GM19455 (cell line): ENCODE measurements around the gene SUMO1.

Experiments
- ATAC-seq: cut with Tn5 transposase; IDR thresholded peaks from one replicate; pipeline ENCODE4 v1.9.1; 2021; ENCODE audit not compliant: unreplicated experiment

SUMO1 gene

GRCh38 chr2:202201220-202202160 is 36.9 kb downstream of the SUMO1 start:
- no peak for ATAC-seq

DNA sequence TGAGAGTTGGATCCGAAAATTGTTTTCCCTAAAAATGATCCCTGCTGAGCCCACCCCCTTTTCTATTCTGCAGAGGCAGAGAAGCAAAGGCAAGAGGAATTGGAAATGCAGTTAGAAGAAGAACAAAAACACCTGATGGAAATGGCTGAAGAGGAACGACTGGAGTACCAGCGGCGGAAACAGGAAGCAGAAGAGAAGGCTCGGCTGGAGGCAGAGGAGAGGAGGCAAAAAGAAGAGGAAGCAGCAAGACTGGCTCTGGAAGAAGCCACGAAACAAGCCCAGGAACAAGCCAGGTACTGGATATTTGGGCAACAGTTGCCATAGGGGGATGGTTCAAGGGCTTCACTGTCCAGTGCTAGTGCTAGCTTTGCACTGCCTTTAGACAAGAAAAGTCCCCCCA is 41.7 kb downstream of the SUMO1 start:
- no peak for ATAC-seq

- ATAC-seq, result no peak
Observed at GRCh38 chr2:202194418-202194817, 44.0 kb downstream of the SUMO1 start.

GRCh38 chr2:202193881-202194353 is 44.5 kb downstream of the SUMO1 start:
- ATAC-seq, result no peak

GRCh38 chr2:202193305-202193704 is 45.1 kb downstream of the SUMO1 start:
- no peak for ATAC-seq

DNA sequence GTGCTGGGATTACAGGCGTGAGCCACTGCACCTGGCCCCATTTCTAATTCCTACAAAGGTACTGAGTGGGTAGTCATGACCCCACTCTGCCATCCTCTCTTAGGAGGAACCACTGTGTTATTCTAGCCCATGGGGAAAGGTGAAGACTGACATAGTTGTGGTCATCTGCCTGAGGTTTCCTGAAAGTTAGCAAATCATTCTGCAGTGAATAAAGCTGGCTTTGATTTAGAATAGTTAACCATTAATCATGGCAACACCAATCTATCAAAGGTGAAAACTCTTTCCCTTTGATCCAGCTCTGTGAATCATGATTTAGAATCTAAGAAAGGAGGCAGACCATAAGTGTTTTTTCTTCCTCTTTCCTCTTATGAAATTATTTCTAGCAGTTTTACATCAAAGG is 50.8 kb downstream of the SUMO1 start:
- ATAC-seq, result no peak

DNA sequence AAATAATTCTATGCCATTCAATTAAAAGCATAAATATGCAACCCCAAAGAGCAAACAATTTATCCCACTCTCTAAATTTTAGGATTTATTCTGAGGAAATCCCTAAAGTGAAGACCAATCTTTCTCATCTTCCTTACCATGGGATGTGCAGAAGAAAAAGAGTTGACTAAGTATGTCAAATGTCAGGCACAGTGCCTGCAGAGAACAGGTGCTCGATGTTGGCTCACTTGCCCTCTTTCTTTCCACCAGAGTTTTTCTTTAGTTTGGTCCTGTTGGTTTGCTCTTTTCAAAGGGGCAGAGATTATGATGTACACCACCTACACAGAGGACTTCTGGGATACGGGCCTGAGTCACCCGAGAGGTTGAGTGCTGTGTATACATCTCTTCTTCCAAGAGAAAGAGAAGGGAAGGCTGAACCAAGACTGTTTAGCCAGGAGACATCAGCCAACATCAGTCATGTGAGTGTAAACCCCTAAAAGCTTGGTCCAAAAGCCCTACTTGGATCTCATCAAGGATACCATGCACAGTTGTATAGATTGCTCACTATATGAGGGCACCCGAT is 51.7 kb downstream of the SUMO1 start:
- ATAC-seq, result no peak

DNA sequence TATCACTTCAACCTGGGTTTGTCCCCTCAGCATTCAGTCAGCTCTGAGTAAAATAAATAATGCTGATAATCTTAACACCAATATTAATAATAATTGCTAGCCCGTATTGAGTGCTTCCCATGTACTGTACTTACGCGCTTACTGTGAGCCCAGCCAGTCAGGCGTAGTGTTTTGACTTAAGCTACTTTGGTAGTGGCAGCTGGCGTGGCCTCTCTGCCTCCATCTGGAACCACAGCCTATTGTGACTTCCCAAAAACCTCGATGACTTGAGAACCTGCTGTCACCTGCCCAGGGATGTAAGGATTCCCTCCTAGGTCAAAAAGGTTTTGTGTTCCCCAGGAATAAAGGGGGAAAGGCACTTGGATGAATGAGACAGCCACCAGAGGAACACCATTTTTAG is 53.2 kb downstream of the SUMO1 start:
- no peak for ATAC-seq

DNA sequence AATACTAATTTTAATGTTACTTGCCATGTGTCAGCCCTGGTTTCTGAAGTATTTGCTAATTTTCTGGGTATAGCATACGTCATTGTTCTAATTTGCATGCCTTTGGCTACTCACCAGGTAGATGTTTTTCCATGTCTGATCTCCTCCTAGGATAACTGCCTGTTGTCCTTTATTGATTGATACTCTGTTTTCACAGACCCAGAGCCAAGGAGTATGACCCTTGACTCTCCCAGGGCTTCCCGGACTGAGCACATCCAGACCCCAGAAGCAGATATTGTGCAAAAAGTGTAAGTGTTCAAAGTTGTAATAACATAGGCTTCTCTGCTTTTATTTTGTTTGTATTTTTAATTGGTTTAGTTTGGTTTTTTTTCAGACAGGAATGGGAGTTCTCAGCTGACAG is 53.8 kb downstream of the SUMO1 start:
- no peak for ATAC-seq

GRCh38 chr2:202178346-202178958 is 59.9 kb downstream of the SUMO1 start:
- no peak for ATAC-seq

DNA sequence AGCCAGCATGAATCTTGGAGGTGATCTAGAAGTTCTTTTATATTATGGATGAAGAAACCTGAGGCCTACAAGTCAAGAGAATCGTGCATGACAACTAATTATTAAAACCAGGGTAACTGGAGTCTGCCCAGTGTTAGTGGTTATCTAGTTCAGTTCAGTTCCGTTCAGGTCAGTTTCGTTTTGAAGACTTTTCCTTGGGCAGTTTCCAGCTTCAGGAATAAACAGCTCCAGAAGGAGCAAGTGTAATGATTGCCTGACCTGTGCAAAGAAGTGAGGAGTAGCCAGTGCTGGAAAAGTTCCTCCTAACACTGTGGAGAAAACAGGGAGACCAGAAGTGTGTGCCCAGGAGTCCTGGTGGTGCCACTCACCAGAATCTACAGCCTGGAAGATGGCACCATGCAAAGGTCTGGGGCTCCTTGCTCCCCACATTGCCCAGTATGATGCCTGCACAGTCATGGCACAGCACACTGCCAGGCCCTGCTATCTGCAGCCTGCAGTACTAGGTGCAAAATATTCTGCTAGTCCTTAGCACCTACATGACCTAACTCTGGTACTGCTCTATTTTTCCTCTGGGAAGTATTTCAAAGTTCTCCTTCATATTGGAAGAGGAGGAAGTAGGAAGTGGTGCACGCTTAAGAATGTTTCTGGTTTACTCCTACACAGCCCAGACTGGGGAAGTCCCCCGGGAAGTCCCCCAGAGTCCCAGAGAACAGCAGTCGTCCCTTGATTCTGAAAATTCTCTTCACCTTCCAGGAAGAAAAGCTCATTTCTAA is 65.8 kb downstream of the SUMO1 start:
- peak; percentile 58 for ATAC-seq

DNA sequence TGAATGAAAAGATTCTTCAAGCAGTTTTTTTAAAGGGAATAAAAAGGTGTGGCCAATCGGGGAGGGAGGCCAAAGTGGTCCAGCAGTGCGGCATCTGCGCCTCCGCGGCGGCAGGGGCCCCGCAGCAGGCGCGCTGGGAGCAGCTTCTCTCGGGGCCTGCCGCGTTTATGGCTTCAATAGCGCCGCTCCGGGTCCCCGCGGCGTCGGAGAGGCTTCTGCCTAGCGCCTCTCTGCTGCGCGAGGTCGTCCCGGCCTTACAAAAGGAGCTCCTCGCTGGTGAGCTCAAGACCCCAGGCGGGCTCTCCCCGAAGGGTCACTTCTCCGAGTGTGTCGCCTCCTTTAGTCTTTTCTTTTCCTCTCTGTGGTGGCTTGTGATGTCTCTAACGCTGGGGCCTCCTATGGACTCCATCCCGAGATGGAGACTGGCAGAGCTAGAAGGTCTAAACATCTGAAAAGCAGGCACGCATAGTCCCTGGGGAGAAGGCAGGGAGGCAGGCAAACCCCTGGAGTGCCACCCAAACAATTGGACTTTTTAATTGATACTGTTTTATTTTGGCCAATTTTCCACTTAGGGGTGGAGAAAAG is 67.1 kb downstream of the SUMO1 start:
- no peak for ATAC-seq

GRCh38 chr2:202169832-202170424 is 68.5 kb downstream of the SUMO1 start:
- ATAC-seq, result no peak

GRCh38 chr2:202169131-202169530 is 69.3 kb downstream of the SUMO1 start:
- no peak for ATAC-seq

- no peak for ATAC-seq
Observed at GRCh38 chr2:202165945-202166344, 72.5 kb downstream of the SUMO1 start.

DNA sequence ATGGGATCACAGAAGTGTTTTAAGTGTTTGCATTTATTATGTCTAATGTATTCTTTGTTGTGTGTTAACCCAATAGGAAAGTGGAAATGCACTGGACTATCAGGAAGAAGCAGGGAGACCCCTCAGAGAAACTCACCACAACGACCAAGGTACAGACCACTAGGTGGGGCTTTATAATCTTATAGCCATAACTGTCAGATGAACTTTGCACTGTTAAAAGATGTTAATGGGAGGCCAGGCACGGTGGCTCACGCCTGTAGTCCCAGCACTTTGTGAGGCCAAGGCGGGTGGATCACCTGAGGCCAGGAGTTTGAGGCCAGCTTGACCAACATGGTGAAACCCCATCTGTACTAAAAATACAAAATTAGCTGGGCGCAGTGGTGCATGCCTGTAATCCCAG is 73.2 kb downstream of the SUMO1 start:
- ATAC-seq, result no peak

DNA sequence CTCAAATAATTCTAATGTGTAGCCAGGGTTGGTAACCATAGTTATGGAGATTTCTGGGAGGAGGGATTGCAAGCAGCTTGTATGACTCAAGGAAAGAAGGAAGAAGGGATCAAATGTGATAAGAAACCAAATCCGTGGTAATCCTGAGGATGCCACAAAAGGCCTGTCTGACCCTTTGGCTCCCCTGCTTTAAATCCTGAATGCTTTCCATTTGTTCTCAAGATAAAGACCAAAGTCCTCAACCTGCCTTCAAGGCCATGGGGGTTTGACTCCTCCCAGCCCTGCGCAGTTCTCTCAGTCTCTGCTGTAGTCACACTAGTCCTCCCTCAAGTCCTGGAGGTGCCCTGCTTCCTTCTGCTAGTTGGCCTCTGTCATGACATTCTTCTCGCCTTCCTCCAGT is 74.0 kb downstream of the SUMO1 start:
- no peak for ATAC-seq

- ATAC-seq, result no peak
Observed at GRCh38 chr2:202161151-202161835, 77.1 kb downstream of the SUMO1 start.

GRCh38 chr2:202158796-202159195 is 79.6 kb downstream of the SUMO1 start:
- no peak for ATAC-seq
